Right lobe of liver (tissue), 6 donors: ENCODE measurements around the gene PLXNA4. TPM values are rescaled to one million over a fixed set of nuclear protein-coding genes. Genes with fewer than 3 reads are reported as not detected.

Source experiments
- ATAC-seq, 4 donors: fragments of 200-7000 bp; cut with Tn5 transposase; one replicate each; pipeline ENCODE4 v1.9.1; 2020; ENCODE audit warnings: mild to moderate bottlenecking in 4 of 4, moderate library complexity in 4 of 4
- DNase-seq, 3 donors: peaks; one replicate each; pipeline ENCODE4 v3.0.0-alpha.2; 2020
- H3K27ac ChIP-seq, 3 donors: fragments of 200-600 bp; one replicate each; pipeline ENCODE4 v1.8.0; 2022
- H3K27me3 ChIP-seq, 2 donors: fragments of 200-600 bp; one replicate each; pipeline ENCODE4 v1.8.0; 2022
- H3K36me3 ChIP-seq, 4 donors: fragments of 200-600 bp; sonication (generic) in 1 of 4; one replicate each; pipeline versions ENCODE4 v1.5.1 to v1.8.0; 2017 to 2022; ENCODE audit warnings: control low read depth in 1 of 4
- H3K4me1 ChIP-seq, 4 donors: fragments of 200-600 bp; sonication (generic) in 1 of 4; one replicate each; pipeline versions ENCODE4 v1.5.1 to v1.8.0; 2017 to 2022; ENCODE audit warnings: control low read depth in 1 of 4
- H3K4me3 ChIP-seq, 3 donors: fragments of 200-600 bp; one replicate each; pipeline ENCODE4 v1.8.0; 2022
- H3K9me3 ChIP-seq, 4 donors: fragments of 200-600 bp; sonication (generic) in 1 of 4; one replicate each; pipeline versions ENCODE4 v1.5.1 to v1.8.0; 2017 to 2022; ENCODE audit warnings: control low read depth in 1 of 4
- POLR2A ChIP-seq: fragments of 450-650 bp; IDR thresholded peaks from one replicate; pipeline ENCODE4 v1.6.1; 2017; ENCODE audit warnings: antibody characterized with exemption, mild to moderate bottlenecking
- WGBS: methylation state at CpG from one replicate; pipeline ENCODE4 v1.1.6; 2018; ENCODE audit warnings: low coverage, low lambda C conversion rate; ENCODE audit not compliant: insufficient coverage; ENCODE audit errors: missing lambda C conversion rate; 5-methylcytosine and 5-hydroxymethylcytosine counted together
- intact Hi-C, 2 donors: fragments of 100-400 bp; cut with DNase I; formaldehyde crosslinking; loops; one replicate each; pipeline versions ENCODE4 v1.11.2 to v1.14.1; 2022
- total RNA-seq, 6 experiments: library from RNA; depleted of rRNA in 2 of 6; stranded (reverse); fragments of >200 nt in 2 of 6; fragmentation: NEBNext Ultra II Directional in 3 of 6; extraction: Animal tissue kit (Norgen Biotek cat#: 25700) in 3 of 6; gene quantifications; one replicate each; pipeline versions ENCODE4 v1.1.0 to v1.2.4, GENCODE V29; 2016 to 2023
- TF ChIP-seq, protein P1 (sequence below), 4 donors: fragments of 200-600 bp in 3 of 4; fragments of 450-650 bp in 1 of 4; IDR thresholded peaks; one replicate each; pipeline versions ENCODE4 v1.5.1 to v1.8.0; 2016 to 2022; ENCODE audit warnings: antibody characterized with exemption in 4 of 4, mild to moderate bottlenecking in 2 of 4
- donor health status: DM: no; HTN: yes; CAD: no.
- donor health status: DM: no; HTN: no; CAD: no.
- donor health status: DM: no; HTN: no; CAD: no.
- donor health status: DM: no; HTN: yes; CAD: no.
- donor health status: DM: no; HTN: yes; CAD: no.

PLXNA4 gene
- total RNA-seq, 6 experiments from 2014 or later = 0.17 to 0.90 (median 0.30) TPM

DNA sequence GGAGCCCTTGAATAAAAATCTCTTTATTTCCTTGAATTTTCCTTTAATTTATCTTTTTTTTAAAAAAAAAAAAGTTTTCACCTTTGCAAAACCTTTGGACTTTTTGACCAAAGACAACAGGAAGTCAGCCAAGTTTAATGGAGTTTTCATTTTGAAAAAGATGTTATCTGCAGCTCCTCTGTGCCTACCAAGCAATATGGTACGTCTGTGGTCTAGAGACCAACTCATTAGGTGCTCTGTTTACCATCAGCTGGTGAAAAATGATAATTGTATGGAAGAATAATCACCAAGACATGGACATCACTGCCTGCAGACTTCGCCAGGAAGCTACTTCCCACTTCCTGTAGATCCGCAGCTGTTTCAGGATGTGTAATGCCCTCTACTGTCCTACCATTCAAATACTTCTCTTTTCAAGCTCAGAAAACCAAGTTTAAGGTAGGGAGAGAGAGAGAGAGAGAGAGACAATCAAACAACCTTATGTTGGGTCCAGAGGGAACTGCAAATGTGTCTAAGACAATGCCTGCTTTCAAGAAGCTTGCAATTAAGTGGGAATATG is 18.7 kb downstream of the PLXNA4 start:
- H3K4me3 ChIP-seq = no peak overlapping the region
- intact Hi-C loops = no loop called here
- ATAC-seq (peak; percentile 50 to 75 (median 67)), DNase-seq (no peak)
- WGBS = 27% methylated on average over 3 of the region's 3 CpGs
- no peak overlapping the region for H3K27ac ChIP-seq
- no peaks in the 10 kb centered on the region for H3K9me3 ChIP-seq
- H3K4me1 ChIP-seq = no peaks in the 10 kb centered on the region
- no peaks in the 10 kb centered on the region for H3K27me3 ChIP-seq
- no peaks in the 10 kb centered on the region for H3K36me3 ChIP-seq
- TF ChIP-seq POLR2A = no peak
- TF ChIP-seq, protein P1, sequence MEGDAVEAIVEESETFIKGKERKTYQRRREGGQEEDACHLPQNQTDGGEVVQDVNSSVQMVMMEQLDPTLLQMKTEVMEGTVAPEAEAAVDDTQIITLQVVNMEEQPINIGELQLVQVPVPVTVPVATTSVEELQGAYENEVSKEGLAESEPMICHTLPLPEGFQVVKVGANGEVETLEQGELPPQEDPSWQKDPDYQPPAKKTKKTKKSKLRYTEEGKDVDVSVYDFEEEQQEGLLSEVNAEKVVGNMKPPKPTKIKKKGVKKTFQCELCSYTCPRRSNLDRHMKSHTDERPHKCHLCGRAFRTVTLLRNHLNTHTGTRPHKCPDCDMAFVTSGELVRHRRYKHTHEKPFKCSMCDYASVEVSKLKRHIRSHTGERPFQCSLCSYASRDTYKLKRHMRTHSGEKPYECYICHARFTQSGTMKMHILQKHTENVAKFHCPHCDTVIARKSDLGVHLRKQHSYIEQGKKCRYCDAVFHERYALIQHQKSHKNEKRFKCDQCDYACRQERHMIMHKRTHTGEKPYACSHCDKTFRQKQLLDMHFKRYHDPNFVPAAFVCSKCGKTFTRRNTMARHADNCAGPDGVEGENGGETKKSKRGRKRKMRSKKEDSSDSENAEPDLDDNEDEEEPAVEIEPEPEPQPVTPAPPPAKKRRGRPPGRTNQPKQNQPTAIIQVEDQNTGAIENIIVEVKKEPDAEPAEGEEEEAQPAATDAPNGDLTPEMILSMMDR (IDR thresholded peaks at IDR 0.05) = peak; percentile 29 to 36 (median 32)

DNA sequence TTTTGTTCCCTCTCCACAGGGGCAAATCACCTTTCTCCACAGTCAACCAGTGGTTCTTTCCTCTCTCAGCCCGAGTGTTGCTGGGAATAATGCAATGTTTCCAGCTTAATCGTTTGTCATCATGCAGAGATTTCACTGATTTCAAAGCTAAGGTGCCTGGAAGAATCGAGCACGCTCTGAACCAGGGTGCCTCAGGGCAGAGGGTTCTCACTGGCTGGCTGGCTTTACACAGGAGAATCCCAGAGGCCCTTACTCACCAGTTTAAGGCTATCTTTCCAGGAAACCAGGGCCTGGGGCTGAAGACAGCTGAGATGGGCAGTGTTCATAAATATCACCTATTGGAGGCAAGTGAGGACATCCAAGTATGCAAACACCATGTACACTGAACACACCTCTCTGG is 21.8 kb downstream of the PLXNA4 start:
- H3K4me1 ChIP-seq = no peaks in the 10 kb centered on the region
- H3K36me3 ChIP-seq = no peaks in the 10 kb centered on the region
- no peak for TF ChIP-seq POLR2A
- TF ChIP-seq, protein P1 (IDR thresholded peaks at IDR 0.05) = no peak
- no peak for ATAC-seq
- WGBS = 61% methylated on average over 4 of the region's 4 CpGs
- DNase-seq = no peak
- no peak overlapping the region for H3K4me3 ChIP-seq
- no peak overlapping the region for H3K27ac ChIP-seq
- intact Hi-C loops = no loop called here
- H3K27me3 ChIP-seq = no peaks in the 10 kb centered on the region
- no peaks in the 10 kb centered on the region for H3K9me3 ChIP-seq

DNA sequence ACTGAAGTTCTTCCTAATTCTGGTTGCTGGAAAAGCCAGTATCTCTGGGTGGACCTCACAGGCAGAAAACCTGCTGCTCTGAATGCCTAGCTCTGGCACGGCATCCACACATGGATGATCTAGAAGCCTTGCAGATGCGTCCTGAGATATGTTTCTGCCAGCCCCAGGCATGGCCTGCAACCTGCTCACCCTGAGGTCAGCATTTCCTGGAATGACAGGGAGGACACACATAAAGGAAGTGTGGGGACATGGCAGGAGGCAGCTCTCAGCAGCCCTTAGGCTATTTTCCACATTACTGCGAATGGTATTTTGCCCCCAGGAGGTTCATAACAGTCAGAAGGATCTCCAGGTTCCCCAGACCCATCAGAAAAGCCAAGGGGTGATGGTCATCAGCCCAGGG is 23.2 kb downstream of the PLXNA4 start:
- Histone ChIP-seq H3K36me3 (no peaks in the 10 kb centered on the region), H3K27ac (no peak overlapping the region), H3K4me1 (no peaks in the 10 kb centered on the region), H3K9me3 (no peaks in the 10 kb centered on the region), H3K27me3 (no peaks in the 10 kb centered on the region), H3K4me3 (no peak overlapping the region)
- intact Hi-C loops = no loop called here
- DNase-seq (no peak), ATAC-seq (no peak)
- TF ChIP-seq, protein P1 (IDR thresholded peaks at IDR 0.05) = no peak
- TF ChIP-seq POLR2A = no peak
- WGBS = 50% methylated on average over 1 of the region's 3 CpGs

DNA sequence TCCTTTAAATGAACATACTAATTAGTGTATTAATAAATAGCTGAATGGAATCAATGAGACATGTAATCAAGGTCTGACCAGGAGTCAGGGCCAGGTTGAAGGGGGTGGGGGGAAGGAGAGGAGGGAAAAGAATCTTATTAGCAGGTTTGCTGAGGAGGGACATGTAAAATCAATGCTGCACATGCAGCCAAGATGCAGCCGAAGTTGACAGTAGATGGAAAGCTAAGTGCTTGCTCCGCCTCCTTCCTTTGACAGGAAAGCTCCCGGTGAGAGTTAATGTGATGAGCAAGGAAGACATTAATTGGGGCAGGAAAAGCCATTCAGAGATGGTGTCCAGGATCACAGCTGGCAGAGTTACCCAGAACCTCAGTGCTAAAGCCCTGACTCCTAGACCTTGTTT is 24.4 kb downstream of the PLXNA4 start:
- intact Hi-C loops = no loop called here
- 48% methylated on average over 3 of the region's 3 CpGs for WGBS
- H3K27me3 ChIP-seq = no peaks in the 10 kb centered on the region

More for the DNA sequence above, 24.4 kb downstream of the PLXNA4 start:
- no peaks in the 10 kb centered on the region for H3K4me1 ChIP-seq
- ATAC-seq = no peak
- DNase-seq = no peak
- TF ChIP-seq POLR2A = no peak
- TF ChIP-seq, protein P1 (IDR thresholded peaks at IDR 0.05) = no peak
- no peaks in the 10 kb centered on the region for H3K36me3 ChIP-seq
- no peaks in the 10 kb centered on the region for H3K9me3 ChIP-seq
- no peak overlapping the region for H3K27ac ChIP-seq
- no peak overlapping the region for H3K4me3 ChIP-seq
